NT2/D1 (cell line): ENCODE measurements around the gene PARP11.

Experiments used
- DNase-seq: peaks from one replicate; pipeline ENCODE4 v3.0.0-alpha.2; 2011; ENCODE audit warnings: low read depth, low spot score
- H3K27me3 ChIP-seq: 2 replicates; pipeline ENCODE4 v1.6.0; 2011; ENCODE audit warnings: mild to moderate bottlenecking; ENCODE audit not compliant: insufficient read length, insufficient read depth
- H3K36me3 ChIP-seq: 2 replicates; pipeline ENCODE4 v1.6.1; 2011; ENCODE audit warnings: mild to moderate bottlenecking, low read length, mixed read lengths; ENCODE audit not compliant: insufficient read depth, insufficient read length
- H3K4me1 ChIP-seq: 2 replicates; pipeline ENCODE4 v1.5.1; 2011; ENCODE audit not compliant: insufficient read depth, insufficient read length
- H3K4me3 ChIP-seq: 2 replicates; pipeline ENCODE4 v1.5.1; 2011; ENCODE audit warnings: low read depth; ENCODE audit not compliant: insufficient read length
- H3K9ac ChIP-seq: 2 replicates; pipeline ENCODE4 v1.6.0; 2011; ENCODE audit warnings: low read depth; ENCODE audit not compliant: insufficient read length
- H3K9me3 ChIP-seq: 2 replicates; pipeline ENCODE4 v1.5.1; 2011; ENCODE audit warnings: mild to moderate bottlenecking, low read length; ENCODE audit not compliant: insufficient read depth
- SUZ12 ChIP-seq: IDR thresholded peaks from 2 replicates; pipeline ENCODE4 v1.6.1; 2011; ENCODE audit not compliant: insufficient read length, insufficient read depth; ENCODE audit errors: extremely low read depth
- YY1 ChIP-seq: IDR thresholded peaks from 2 replicates; pipeline ENCODE4 v1.6.1; 2011; ENCODE audit not compliant: insufficient read length, insufficient read depth
- ZNF274 ChIP-seq: IDR thresholded peaks from 2 replicates; pipeline ENCODE4 v1.6.1; 2011; ENCODE audit warnings: mild to moderate bottlenecking, low read depth, low read length

PARP11 gene

DNA sequence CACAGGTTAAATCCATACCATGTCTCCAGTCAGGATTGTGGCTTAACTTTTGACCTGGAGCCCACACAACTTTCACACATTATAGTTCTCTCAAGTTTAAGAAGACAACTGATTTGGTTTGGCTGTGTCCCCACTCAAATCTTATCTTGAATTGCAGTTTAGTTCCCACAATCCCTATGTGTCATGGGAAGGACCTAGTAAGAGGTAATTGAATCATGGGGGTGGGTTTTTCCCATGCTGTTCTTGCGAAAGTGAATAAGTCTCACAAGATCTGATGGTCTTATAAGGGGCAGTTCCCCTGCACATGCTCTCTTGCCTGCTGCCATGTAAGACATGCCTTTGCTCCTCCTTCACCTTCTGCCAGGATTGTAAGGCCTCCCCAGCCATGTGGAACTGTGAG lies 38.2 kb upstream of the PARP11 start:
- no peak for DNase-seq
- Histone ChIP-seq H3K4me3 (no peak overlapping the region), H3K27me3 (no peaks in the 10 kb centered on the region), H3K9ac (no peak overlapping the region), H3K36me3 (no peaks in the 10 kb centered on the region), H3K4me1 (no peaks in the 10 kb centered on the region), H3K9me3 (peaks cover 28% of the 10 kb centered on the region)
- TF ChIP-seq ZNF274 (no peak), YY1 (no peak), SUZ12 (no peak)

DNA sequence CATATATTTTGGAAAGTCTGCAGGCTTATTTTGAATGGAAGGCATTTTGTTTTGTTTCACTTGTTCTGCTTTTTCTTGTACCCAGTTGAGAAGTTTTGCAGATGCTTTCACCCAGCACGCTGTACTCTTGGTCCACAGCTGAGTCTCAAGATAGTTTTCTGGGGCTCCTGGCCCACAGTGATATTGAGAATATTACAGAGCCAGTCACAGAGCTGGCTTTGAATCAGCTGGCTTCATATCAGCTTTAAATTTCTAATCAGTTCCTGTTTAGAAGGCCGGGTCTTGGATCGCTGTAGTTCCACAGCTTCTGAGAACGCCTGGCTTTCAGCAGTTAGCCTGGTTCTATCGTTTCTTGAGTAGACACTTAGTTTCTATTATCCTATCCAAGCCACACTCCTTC lies 32.5 kb upstream of the PARP11 start:
- Histone ChIP-seq H3K4me3 (no peak overlapping the region), H3K9me3 (peaks cover under 1% of the 10 kb centered on the region; the same call in 1 of the 2 replicates), H3K4me1 (no peaks in the 10 kb centered on the region), H3K27me3 (no peaks in the 10 kb centered on the region), H3K9ac (no peak overlapping the region), H3K36me3 (no peaks in the 10 kb centered on the region)
- no peak for DNase-seq
- TF ChIP-seq ZNF274 (no peak), SUZ12 (no peak), YY1 (no peak)

DNA sequence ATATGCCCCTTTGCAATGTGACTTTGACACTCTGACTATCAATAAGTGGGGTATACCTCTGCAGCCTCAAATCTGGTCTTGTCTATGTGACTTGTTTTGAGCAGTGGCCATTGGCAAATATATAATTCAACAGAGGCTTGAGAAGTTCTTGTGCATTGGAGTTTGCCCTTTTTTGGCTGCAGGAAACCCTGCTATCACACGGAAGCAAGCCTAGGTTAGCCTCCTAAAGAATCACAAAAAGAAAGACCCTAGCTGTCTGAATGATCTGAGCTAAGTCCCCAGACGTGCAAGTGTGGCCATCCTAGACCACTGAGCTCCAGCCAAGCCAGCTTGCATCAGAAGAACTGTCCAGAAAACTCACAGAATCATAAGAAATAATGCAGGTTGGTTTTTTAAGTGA lies 31.8 kb upstream of the PARP11 start:
- no peak overlapping the region for H3K4me3 ChIP-seq
- no peaks in the 10 kb centered on the region for H3K27me3 ChIP-seq
- TF ChIP-seq YY1 (no peak), SUZ12 (no peak), ZNF274 (no peak)
- H3K9ac ChIP-seq, result no peak overlapping the region
- H3K9me3 ChIP-seq, result no peaks in the 10 kb centered on the region; the same call in 1 of the 2 replicates
- H3K36me3 ChIP-seq, result no peaks in the 10 kb centered on the region
- no peaks in the 10 kb centered on the region for H3K4me1 ChIP-seq
- no peak for DNase-seq

DNA sequence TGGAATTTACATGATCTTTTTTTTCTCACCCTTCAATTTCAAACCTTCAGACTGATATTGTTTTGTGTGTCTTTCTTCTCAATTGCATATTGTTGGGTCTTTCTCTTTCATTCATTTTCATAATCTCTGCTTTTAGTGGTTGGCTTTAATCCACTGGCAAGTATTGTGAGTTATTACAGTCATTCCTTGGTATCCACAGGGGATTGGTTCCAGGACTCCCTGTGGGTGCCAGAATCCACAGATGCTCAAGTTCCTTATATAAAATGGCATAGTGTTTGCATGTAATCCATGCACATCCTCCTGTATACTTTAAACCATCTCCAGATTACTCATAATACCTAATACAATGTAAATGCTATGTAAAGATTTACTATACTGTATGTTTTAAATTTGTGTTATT lies 29.7 kb upstream of the PARP11 start:
- Histone ChIP-seq H3K4me1 (no peaks in the 10 kb centered on the region), H3K9ac (no peak overlapping the region), H3K4me3 (no peak overlapping the region), H3K9me3 (no peaks in the 10 kb centered on the region), H3K36me3 (no peaks in the 10 kb centered on the region), H3K27me3 (no peaks in the 10 kb centered on the region)
- TF ChIP-seq YY1 (no peak), SUZ12 (no peak), ZNF274 (no peak)
- DNase-seq, result no peak

DNA sequence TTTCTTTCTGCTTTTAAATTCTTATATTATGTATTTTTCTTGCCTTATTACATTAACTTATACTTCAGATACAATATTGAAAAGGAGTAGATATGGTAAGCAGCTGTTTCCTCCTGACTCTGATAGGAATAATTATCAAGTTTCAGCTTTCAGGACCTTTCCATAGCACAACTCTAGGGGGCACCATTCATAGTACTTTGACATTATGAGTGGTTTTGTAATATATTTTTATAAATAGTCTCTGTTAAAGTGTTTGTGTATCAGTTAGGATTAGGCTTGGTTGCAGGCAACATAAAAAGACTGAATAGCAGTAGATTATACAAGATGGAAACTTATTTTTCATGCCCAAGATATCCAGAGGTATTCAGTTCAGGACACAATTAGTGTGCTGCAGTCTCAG lies 27.9 kb upstream of the PARP11 start:
- Histone ChIP-seq H3K36me3 (no peaks in the 10 kb centered on the region), H3K27me3 (no peaks in the 10 kb centered on the region), H3K9me3 (no peaks in the 10 kb centered on the region), H3K9ac (no peak overlapping the region), H3K4me3 (no peak overlapping the region), H3K4me1 (no peaks in the 10 kb centered on the region)
- no peak for DNase-seq
- TF ChIP-seq SUZ12, result no peak
- TF ChIP-seq ZNF274, result no peak
- no peak for TF ChIP-seq YY1

DNA sequence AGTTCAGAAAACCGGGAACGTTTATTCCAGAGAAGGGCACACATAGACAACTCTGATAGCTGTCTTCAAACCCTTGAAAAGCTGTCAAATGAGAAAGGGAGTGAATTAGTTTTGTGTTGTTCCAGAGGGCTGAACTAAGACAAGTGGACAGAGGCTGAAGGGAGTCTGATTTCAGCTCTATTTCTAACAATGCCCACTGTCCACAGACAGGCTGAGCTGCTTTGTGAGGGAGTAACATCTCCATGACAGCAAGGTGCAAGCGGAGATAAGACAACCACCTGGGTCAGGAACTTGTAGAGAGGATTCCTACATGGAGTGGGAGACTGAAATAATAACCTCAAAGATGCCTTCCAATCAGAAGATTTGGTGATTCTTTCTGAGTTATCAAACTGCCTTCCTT lies 25.6 kb upstream of the PARP11 start:
- DNase-seq, result no peak
- TF ChIP-seq SUZ12, result no peak
- no peak for TF ChIP-seq YY1
- no peak for TF ChIP-seq ZNF274
- no peak overlapping the region for H3K9ac ChIP-seq
- H3K36me3 ChIP-seq, result no peaks in the 10 kb centered on the region
- no peaks in the 10 kb centered on the region for H3K4me1 ChIP-seq
- H3K9me3 ChIP-seq, result no peaks in the 10 kb centered on the region
- H3K4me3 ChIP-seq, result no peak overlapping the region
- no peaks in the 10 kb centered on the region for H3K27me3 ChIP-seq

DNA sequence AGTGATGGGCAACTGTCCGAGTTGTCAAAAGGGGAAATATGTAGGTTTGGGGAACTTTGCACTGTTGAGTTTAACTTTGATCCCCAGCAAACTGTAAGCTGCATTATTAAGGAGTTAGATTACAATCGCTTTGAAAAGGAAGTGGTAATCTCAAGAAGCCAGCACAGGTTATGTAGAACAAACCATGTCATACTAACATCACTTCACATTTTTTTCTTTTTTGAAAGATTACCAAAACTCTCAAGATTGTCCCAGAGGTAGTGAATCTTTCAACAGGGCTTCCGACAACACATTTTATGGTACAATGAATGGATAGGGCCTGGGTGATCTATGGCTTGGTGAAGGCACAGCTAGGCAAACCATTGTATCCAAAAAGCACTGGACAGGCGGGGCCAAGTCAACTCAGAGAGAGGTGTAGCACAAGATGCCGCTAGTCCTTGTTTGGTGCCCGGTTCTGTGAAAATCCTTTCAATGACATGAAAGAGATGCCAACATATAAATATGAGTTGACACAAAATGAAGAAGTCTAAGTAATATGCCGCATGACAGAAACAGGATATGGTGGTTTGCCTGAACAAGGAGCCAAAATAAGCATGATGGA lies 24.3 kb upstream of the PARP11 start:
- Histone ChIP-seq H3K4me1 (no peaks in the 10 kb centered on the region), H3K36me3 (no peaks in the 10 kb centered on the region), H3K4me3 (no peak overlapping the region), H3K9me3 (no peaks in the 10 kb centered on the region), H3K9ac (no peak overlapping the region), H3K27me3 (no peaks in the 10 kb centered on the region)
- no peak for DNase-seq
- TF ChIP-seq YY1 (no peak), SUZ12 (no peak), ZNF274 (no peak)
